Testis (tissue), 3 donors: ENCODE data around the gene SKOR2. TPM values are rescaled to one million over a fixed set of nuclear protein-coding genes. Genes with fewer than 3 reads are reported as not detected.

Experiments
- DNase-seq: peaks from one replicate; pipeline ENCODE4 v3.0.0-alpha.2; 2019
- H3K27ac ChIP-seq, 2 donors: fragments of 200-600 bp; sonication (generic); one replicate each; pipeline ENCODE4 v1.5.1; 2019
- H3K27me3 ChIP-seq: fragments of 200-600 bp; sonication (generic); one replicate; pipeline ENCODE4 v1.5.1; 2019
- H3K36me3 ChIP-seq: fragments of 200-600 bp; sonication (generic); one replicate; pipeline ENCODE4 v1.5.1; 2017; ENCODE audit warnings: low read depth; ENCODE audit errors: missing control alignments
- H3K4me1 ChIP-seq: fragments of 200-600 bp; sonication (generic); one replicate; pipeline ENCODE4 v1.5.1; 2019
- H3K4me3 ChIP-seq, 2 donors: fragments of 200-600 bp; sonication (generic); one replicate each; pipeline ENCODE4 v1.5.1; 2017 to 2019
- H3K9me3 ChIP-seq: fragments of 200-600 bp; sonication (generic); one replicate; pipeline ENCODE4 v1.5.1; 2017
- POLR2A ChIP-seq: fragments of 450-650 bp; IDR thresholded peaks from one replicate; pipeline ENCODE4 v1.6.1; 2017; ENCODE audit warnings: antibody characterized with exemption, mild to moderate bottlenecking, moderate library complexity
- WGBS, 2 donors: methylation state at CpG; one replicate each; pipeline ENCODE4 v1.1.5; 2018; 5-methylcytosine and 5-hydroxymethylcytosine counted together
- intact Hi-C: fragments of 100-400 bp; cut with DNase I; formaldehyde crosslinking; loops from one replicate; pipeline ENCODE4 v1.15.1; 2023; ENCODE audit warnings: low total_unique reads
- polyA plus RNA-seq: library from polyadenylated mRNA; stranded (reverse); fragments of 350-450 nt; fragmentation: Illumina TruSeq; extraction: RNeasy Lipid Tissue Mini Kit (QIAGEN cat#74804); gene quantifications from one replicate; pipeline ENCODE4 v1.2.3, GENCODE V29; 2014; ENCODE audit warnings: low read depth, low replicate concordance; ENCODE audit not compliant: insufficient read depth
- total RNA-seq, 2 donors: library from RNA; depleted of rRNA; stranded (reverse); fragments of >200 nt; gene quantifications; one replicate each; pipeline ENCODE4 v1.2.3, GENCODE V29; 2016
- TF ChIP-seq, protein P1 (sequence below), 3 experiments: fragments of 450-650 bp in 2 of 3; fragments of 200-600 bp in 1 of 3; sonication (generic) in 1 of 3; IDR thresholded peaks; one replicate each; pipeline ENCODE4 v1.5.1; 2016 to 2019; ENCODE audit warnings: antibody characterized with exemption in 3 of 3, mild to moderate bottlenecking in 2 of 3, moderate library complexity in 1 of 3

The SKOR2 gene
- total and polyA plus RNA-seq, 3 donors from 2014 or later: 0.43 to 1.4 (median 0.59) TPM

DNA sequence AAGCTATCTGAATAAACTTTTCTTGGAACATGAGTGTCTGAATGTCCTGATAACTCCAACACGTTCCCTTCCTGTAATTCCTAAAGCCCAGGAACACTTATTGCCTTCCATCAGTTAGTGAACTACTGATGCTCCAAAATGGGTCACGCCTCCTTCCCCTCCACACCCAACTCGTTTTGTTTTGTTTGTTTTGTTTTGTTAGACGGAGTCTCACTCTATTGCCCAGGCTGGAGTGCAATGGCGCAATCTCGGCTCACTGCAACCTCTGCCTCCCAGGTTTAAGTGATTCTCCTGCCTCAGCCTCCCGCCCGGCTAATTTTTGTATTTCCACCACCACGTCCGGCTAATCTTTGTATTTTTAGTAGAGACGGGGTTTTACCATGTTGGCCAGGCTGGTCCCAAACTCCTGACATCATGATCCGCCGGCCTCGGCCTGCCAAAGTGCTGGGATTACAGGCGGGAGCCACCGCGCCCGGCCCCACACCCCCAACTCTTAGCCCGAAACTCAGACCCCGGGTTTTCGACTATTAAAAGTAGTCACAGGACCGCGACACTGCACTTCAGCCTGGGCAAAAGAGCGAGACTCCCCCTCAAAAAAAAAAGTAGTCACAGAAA lies 76.1 kb downstream of the SKOR2 start:
- no peaks in the 10 kb centered on the region for H3K9me3 ChIP-seq
- DNase-seq: peak; percentile 33

GRCh38 chr18:47174545-47175116 lies 76.8 kb downstream of the SKOR2 start:
- 50 to 59% methylated on average over 13 of the region's 13 CpGs for WGBS, 2 donors
- peak overlapping the region; percentile 85 to 89 for H3K4me3 ChIP-seq
- intact Hi-C loops: no loop called here

More for the DNA sequence above, 76.1 kb downstream of the SKOR2 start:
- WGBS, 2 donors: 1 to 4% methylated on average over 24 of the region's 24 CpGs
- TF ChIP-seq, protein P1, sequence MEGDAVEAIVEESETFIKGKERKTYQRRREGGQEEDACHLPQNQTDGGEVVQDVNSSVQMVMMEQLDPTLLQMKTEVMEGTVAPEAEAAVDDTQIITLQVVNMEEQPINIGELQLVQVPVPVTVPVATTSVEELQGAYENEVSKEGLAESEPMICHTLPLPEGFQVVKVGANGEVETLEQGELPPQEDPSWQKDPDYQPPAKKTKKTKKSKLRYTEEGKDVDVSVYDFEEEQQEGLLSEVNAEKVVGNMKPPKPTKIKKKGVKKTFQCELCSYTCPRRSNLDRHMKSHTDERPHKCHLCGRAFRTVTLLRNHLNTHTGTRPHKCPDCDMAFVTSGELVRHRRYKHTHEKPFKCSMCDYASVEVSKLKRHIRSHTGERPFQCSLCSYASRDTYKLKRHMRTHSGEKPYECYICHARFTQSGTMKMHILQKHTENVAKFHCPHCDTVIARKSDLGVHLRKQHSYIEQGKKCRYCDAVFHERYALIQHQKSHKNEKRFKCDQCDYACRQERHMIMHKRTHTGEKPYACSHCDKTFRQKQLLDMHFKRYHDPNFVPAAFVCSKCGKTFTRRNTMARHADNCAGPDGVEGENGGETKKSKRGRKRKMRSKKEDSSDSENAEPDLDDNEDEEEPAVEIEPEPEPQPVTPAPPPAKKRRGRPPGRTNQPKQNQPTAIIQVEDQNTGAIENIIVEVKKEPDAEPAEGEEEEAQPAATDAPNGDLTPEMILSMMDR (IDR thresholded peaks at IDR 0.05): no peak
- TF ChIP-seq POLR2A: no peak
- no peaks in the 10 kb centered on the region for H3K36me3 ChIP-seq
- peak overlapping the region; percentile 47 to 80 for H3K27ac ChIP-seq
- peak overlapping the region; percentile 85 to 89 for H3K4me3 ChIP-seq
- peaks cover 4% of the 10 kb centered on the region for H3K4me1 ChIP-seq
- intact Hi-C loops: no loop called here
- no peaks in the 10 kb centered on the region for H3K27me3 ChIP-seq

GRCh38 chr18:47172476-47172875 lies 79.0 kb downstream of the SKOR2 start:
- no peaks in the 10 kb centered on the region for H3K4me1 ChIP-seq
- H3K4me3 ChIP-seq: no peak overlapping the region
- H3K27ac ChIP-seq: no peak overlapping the region
- intact Hi-C loops: no loop called here
- no peaks in the 10 kb centered on the region for H3K9me3 ChIP-seq
- H3K36me3 ChIP-seq: no peaks in the 10 kb centered on the region
- TF ChIP-seq, protein P1 (IDR thresholded peaks at IDR 0.05): no peak
- no peak for TF ChIP-seq POLR2A
- no peak for DNase-seq
- WGBS, 2 donors: 67 to 75% methylated on average over 2 of the region's 2 CpGs
- H3K27me3 ChIP-seq: no peaks in the 10 kb centered on the region

More at GRCh38 chr18:47174545-47175116, 76.8 kb downstream of the SKOR2 start:
- Histone ChIP-seq H3K27ac (no peak overlapping the region), H3K27me3 (no peaks in the 10 kb centered on the region), H3K9me3 (no peaks in the 10 kb centered on the region), H3K36me3 (no peaks in the 10 kb centered on the region), H3K4me1 (peaks cover 2% of the 10 kb centered on the region)
- DNase-seq: no peak
- TF ChIP-seq, protein P1 (IDR thresholded peaks at IDR 0.05): no peak
- TF ChIP-seq POLR2A: no peak

GRCh38 chr18:47168913-47169312 lies 82.5 kb downstream of the SKOR2 start:
- TF ChIP-seq POLR2A: no peak
- TF ChIP-seq, protein P1 (IDR thresholded peaks at IDR 0.05): no peak
- Histone ChIP-seq H3K4me1 (no peaks in the 10 kb centered on the region), H3K27ac (no peak overlapping the region), H3K4me3 (no peak overlapping the region), H3K9me3 (no peaks in the 10 kb centered on the region), H3K27me3 (no peaks in the 10 kb centered on the region), H3K36me3 (no peaks in the 10 kb centered on the region)
- WGBS, 2 donors: 86 to 93% methylated on average over 1 of the region's 1 CpG
- intact Hi-C loops: no loop called here
- no peak for DNase-seq

GRCh38 chr18:47168509-47168908 lies 83.0 kb downstream of the SKOR2 start:
- no peaks in the 10 kb centered on the region for H3K36me3 ChIP-seq
- H3K27me3 ChIP-seq: no peaks in the 10 kb centered on the region
- H3K4me1 ChIP-seq: no peaks in the 10 kb centered on the region
- no peak for DNase-seq
- intact Hi-C loops: no loop called here
- no peaks in the 10 kb centered on the region for H3K9me3 ChIP-seq
- H3K27ac ChIP-seq: no peak overlapping the region
- no peak for TF ChIP-seq POLR2A
- TF ChIP-seq, protein P1 (IDR thresholded peaks at IDR 0.05): no peak
- no peak overlapping the region for H3K4me3 ChIP-seq
